ENCODE measurements around the gene ACAT1.

DNA sequence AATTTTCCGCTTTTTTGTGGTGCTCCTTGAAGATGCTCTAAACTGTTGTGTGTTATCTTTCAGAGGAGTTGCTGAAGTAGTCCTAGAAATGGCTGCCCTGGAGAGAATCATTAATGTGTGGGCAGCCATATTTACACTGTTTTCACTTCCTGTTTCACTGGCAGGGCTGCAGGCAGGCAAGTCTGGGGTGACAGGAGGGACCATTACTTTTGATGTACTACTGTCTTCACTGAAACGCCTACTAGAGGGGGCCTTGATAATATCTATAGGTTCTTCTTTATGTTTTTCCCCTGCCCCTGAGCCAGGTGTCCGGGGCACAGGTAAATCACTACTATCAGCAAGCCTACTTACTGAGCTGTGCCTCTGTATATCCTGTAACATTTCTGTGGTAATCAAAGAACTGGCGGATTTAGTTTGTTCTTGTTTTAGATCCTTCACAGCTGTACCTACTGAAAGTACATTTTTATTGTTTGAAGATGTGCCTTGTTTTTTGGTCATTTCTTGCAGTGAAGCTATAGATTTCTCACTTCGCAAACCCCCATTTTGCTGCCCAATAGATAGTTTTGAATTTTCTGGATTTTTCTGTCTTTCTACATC is 39.7 kb downstream of the ACAT1 start:
- TF ChIP-seq EZH2 (IDR thresholded peaks at IDR 0.05) (no peak), FOXP2 (optimal IDR thresholded peaks at IDR 0.05; ENCODE audit: control extremely low read depth, extremely low read length, insufficient read depth) (no peak)
